WTC11 (cell line): ENCODE results near the gene ZCCHC7. TPM values are rescaled to one million over a fixed set of nuclear protein-coding genes. Genes with fewer than 3 reads are reported as not detected.

Source experiments
- ATAC-seq: fragments of 200-7000 bp; cut with Tn5 transposase; 2 replicates; pipeline ENCODE4 v1.10.0; 2021; ENCODE audit warnings: mild to moderate bottlenecking, moderate library complexity
- CTCF ChIA-PET: fragments of 300-600 bp; sonication (Branson Sonifier 250); formaldehyde crosslinking; loops from one replicate; lab custom pipeline; 2021; ENCODE audit warnings: antibody characterized with exemption; lab: Charles Lee
- POLR2A ChIA-PET: fragments of 350-600 bp; sonication (Branson Sonifier 250); formaldehyde crosslinking; loops from one replicate; lab custom pipeline; 2021; ENCODE audit warnings: antibody characterized with exemption; lab: Charles Lee
- DNase-seq: peaks from one replicate; pipeline ENCODE4 v3.0.0; 2021; ENCODE audit warnings: low spot score
- H3K27ac Mint-ChIP-seq: 2 replicates; pipeline ENCODE4 v1.8.0; 2021; ENCODE audit warnings: mixed read lengths
- H3K27me3 Mint-ChIP-seq: 2 replicates; pipeline ENCODE4 v1.8.0; 2021; ENCODE audit warnings: low read depth, mild to moderate bottlenecking, moderate library complexity, mixed read lengths
- H3K36me3 Mint-ChIP-seq: 2 replicates; pipeline ENCODE4 v1.8.0; 2021; ENCODE audit warnings: mixed read lengths
- H3K4me1 Mint-ChIP-seq: 2 replicates; pipeline ENCODE4 v1.8.0; 2022; ENCODE audit warnings: mixed read lengths
- H3K4me3 Mint-ChIP-seq: 2 replicates; pipeline ENCODE4 v1.8.0; 2021; ENCODE audit warnings: mild to moderate bottlenecking, moderate library complexity, mixed read lengths
- H3K9me3 Mint-ChIP-seq: 2 replicates; pipeline ENCODE4 v1.8.0; 2021; ENCODE audit warnings: mixed read lengths
- CREB1 ChIP-seq: sonication (generic); formaldehyde crosslinking; IDR thresholded peaks from 2 replicates; pipeline ENCODE4 v1.8.0; 2023; ENCODE audit warnings: mild to moderate bottlenecking, missing genetic modification reagents
- ETV6 ChIP-seq: sonication (generic); formaldehyde crosslinking; IDR thresholded peaks from 2 replicates; pipeline ENCODE4 v1.8.1; 2022; ENCODE audit warnings: mild to moderate bottlenecking, missing genetic modification reagents
- PRRX2 ChIP-seq: fragments of 250-450 bp; sonication (Bioruptor Pico); IDR thresholded peaks from 2 replicates; pipeline ENCODE4 v1.8.0; 2021; ENCODE audit warnings: mild to moderate bottlenecking
- RELA ChIP-seq: sonication (generic); formaldehyde crosslinking; IDR thresholded peaks from 2 replicates; pipeline ENCODE4 v1.8.1; 2022; ENCODE audit warnings: missing genetic modification reagents, mild to moderate bottlenecking, borderline replicate concordance
- SMAD3 ChIP-seq: sonication (generic); formaldehyde crosslinking; IDR thresholded peaks from 2 replicates; pipeline ENCODE4 v1.8.0; 2022; ENCODE audit warnings: missing genetic modification reagents, mild to moderate bottlenecking, borderline replicate concordance
- TEAD1 ChIP-seq: sonication (generic); formaldehyde crosslinking; IDR thresholded peaks from 2 replicates; pipeline ENCODE4 v1.8.0; 2022; ENCODE audit warnings: mild to moderate bottlenecking, missing genetic modification reagents
- TP53 ChIP-seq: sonication (generic); formaldehyde crosslinking; IDR thresholded peaks from 2 replicates; pipeline ENCODE4 v1.8.1; 2023; ENCODE audit warnings: mild to moderate bottlenecking, missing genetic modification reagents
- ZNF423 ChIP-seq: fragments of 250-450 bp; sonication (Bioruptor Pico); IDR thresholded peaks from 2 replicates; pipeline ENCODE4 v2.1.2; 2022; ENCODE audit warnings: mild to moderate bottlenecking, moderate library complexity
- total RNA-seq: library from RNA; stranded (reverse); gene quantifications from 3 replicates; pipeline ENCODE4 v1.2.3, GENCODE V29; 2021
- TF ChIP-seq, protein P1 (sequence below): fragments of 250-450 bp; sonication (Bioruptor Pico); IDR thresholded peaks from 2 replicates; pipeline ENCODE4 v1.8.0; 2021; ENCODE audit warnings: mild to moderate bottlenecking
- TF ChIP-seq, protein P2 (sequence below): sonication (generic); formaldehyde crosslinking; IDR thresholded peaks from 2 replicates; pipeline ENCODE4 v1.8.1; 2023; ENCODE audit warnings: mild to moderate bottlenecking, missing genetic modification reagents, moderate library complexity
- TF ChIP-seq, protein P3 (sequence below): sonication (generic); formaldehyde crosslinking; IDR thresholded peaks from 2 replicates; pipeline ENCODE4 v1.8.1; 2023; ENCODE audit warnings: mild to moderate bottlenecking, missing genetic modification reagents, borderline replicate concordance
- TF ChIP-seq, protein P4 (sequence below): sonication (generic); formaldehyde crosslinking; IDR thresholded peaks from 2 replicates; pipeline ENCODE4 v1.8.1; 2023; ENCODE audit warnings: mild to moderate bottlenecking, missing genetic modification reagents, moderate library complexity
- TF ChIP-seq, protein P5 (sequence below): fragments of 250-450 bp; sonication (Bioruptor Pico); IDR thresholded peaks from 2 replicates; pipeline ENCODE4 v1.9.0; 2021; ENCODE audit warnings: mild to moderate bottlenecking
- TF ChIP-seq, protein P6 (sequence below): sonication (generic); formaldehyde crosslinking; IDR thresholded peaks from 2 replicates; pipeline ENCODE4 v1.8.1; 2022; ENCODE audit warnings: mild to moderate bottlenecking, missing genetic modification reagents, moderate library complexity, borderline replicate concordance
- TF ChIP-seq, protein P7 (sequence below): fragments of 250-450 bp; sonication (Bioruptor Pico); IDR thresholded peaks from 2 replicates; pipeline ENCODE4 v1.9.0; 2021; ENCODE audit warnings: mild to moderate bottlenecking
- TF ChIP-seq, protein P8 (sequence below): sonication (generic); formaldehyde crosslinking; IDR thresholded peaks from 2 replicates; pipeline ENCODE4 v1.8.1; 2022; ENCODE audit warnings: missing genetic modification reagents, borderline replicate concordance
- TF ChIP-seq, protein P9 (sequence below): sonication (generic); formaldehyde crosslinking; IDR thresholded peaks from 2 replicates; pipeline ENCODE4 v1.8.0; 2022; ENCODE audit warnings: mild to moderate bottlenecking, missing genetic modification reagents

The ZCCHC7 gene
- total RNA-seq, 1 experiment from 2014 or later, result 30.1 TPM

DNA sequence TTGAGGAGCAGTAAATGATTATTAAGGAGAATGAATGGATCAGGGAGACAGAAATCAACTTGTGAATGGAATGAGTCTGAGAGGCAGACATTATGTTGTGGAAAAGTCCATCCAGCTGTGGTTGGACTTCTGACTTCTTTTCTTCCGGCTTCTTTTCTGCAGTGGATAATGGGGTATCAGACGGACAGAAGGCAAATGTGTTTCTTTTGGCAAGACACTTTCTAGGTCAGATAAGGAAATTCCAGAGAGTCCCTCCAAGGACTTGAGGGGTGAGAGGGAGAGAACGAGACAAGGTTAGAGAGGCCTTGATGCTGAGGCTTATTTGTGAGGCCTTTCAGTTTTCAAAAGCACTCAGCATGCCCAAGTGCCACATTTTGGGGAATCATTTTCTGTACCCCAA, 285.0 kb downstream of the ZCCHC7 start:
- CTCF ChIA-PET, result interaction anchor here (0.6 to 1.9 kb wide), 2 partner anchors 35 to 410 kb away, joined by 3 to 6 read pairs; no protein-coding TSS in a partner anchor
- no peaks in the 10 kb centered on the region for H3K9me3 Mint-ChIP-seq

More for the DNA sequence above, 285.0 kb downstream of the ZCCHC7 start:
- ATAC-seq (no peak), DNase-seq (no peak)
- TF ChIP-seq PRRX2 (CRISPR knock-in tag) (no peak), CREB1 (no peak), ETV6 (CRISPR knock-in tag) (no peak), ZNF423 (no peak), TP53 (CRISPR knock-in tag) (no peak), TEAD1 (CRISPR knock-in tag) (no peak), SMAD3 (no peak), RELA (CRISPR knock-in tag) (no peak)
- TF ChIP-seq, protein P1, sequence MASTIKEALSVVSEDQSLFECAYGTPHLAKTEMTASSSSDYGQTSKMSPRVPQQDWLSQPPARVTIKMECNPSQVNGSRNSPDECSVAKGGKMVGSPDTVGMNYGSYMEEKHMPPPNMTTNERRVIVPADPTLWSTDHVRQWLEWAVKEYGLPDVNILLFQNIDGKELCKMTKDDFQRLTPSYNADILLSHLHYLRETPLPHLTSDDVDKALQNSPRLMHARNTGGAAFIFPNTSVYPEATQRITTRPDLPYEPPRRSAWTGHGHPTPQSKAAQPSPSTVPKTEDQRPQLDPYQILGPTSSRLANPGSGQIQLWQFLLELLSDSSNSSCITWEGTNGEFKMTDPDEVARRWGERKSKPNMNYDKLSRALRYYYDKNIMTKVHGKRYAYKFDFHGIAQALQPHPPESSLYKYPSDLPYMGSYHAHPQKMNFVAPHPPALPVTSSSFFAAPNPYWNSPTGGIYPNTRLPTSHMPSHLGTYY (CRISPR knock-in tag), result no peak
- TF ChIP-seq, protein P2, sequence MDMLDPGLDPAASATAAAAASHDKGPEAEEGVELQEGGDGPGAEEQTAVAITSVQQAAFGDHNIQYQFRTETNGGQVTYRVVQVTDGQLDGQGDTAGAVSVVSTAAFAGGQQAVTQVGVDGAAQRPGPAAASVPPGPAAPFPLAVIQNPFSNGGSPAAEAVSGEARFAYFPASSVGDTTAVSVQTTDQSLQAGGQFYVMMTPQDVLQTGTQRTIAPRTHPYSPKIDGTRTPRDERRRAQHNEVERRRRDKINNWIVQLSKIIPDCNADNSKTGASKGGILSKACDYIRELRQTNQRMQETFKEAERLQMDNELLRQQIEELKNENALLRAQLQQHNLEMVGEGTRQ, result no peak
- TF ChIP-seq, protein P3, sequence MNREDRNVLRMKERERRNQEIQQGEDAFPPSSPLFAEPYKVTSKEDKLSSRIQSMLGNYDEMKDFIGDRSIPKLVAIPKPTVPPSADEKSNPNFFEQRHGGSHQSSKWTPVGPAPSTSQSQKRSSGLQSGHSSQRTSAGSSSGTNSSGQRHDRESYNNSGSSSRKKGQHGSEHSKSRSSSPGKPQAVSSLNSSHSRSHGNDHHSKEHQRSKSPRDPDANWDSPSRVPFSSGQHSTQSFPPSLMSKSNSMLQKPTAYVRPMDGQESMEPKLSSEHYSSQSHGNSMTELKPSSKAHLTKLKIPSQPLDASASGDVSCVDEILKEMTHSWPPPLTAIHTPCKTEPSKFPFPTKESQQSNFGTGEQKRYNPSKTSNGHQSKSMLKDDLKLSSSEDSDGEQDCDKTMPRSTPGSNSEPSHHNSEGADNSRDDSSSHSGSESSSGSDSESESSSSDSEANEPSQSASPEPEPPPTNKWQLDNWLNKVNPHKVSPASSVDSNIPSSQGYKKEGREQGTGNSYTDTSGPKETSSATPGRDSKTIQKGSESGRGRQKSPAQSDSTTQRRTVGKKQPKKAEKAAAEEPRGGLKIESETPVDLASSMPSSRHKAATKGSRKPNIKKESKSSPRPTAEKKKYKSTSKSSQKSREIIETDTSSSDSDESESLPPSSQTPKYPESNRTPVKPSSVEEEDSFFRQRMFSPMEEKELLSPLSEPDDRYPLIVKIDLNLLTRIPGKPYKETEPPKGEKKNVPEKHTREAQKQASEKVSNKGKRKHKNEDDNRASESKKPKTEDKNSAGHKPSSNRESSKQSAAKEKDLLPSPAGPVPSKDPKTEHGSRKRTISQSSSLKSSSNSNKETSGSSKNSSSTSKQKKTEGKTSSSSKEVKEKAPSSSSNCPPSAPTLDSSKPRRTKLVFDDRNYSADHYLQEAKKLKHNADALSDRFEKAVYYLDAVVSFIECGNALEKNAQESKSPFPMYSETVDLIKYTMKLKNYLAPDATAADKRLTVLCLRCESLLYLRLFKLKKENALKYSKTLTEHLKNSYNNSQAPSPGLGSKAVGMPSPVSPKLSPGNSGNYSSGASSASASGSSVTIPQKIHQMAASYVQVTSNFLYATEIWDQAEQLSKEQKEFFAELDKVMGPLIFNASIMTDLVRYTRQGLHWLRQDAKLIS (CRISPR knock-in tag), result no peak
- TF ChIP-seq, protein P4, sequence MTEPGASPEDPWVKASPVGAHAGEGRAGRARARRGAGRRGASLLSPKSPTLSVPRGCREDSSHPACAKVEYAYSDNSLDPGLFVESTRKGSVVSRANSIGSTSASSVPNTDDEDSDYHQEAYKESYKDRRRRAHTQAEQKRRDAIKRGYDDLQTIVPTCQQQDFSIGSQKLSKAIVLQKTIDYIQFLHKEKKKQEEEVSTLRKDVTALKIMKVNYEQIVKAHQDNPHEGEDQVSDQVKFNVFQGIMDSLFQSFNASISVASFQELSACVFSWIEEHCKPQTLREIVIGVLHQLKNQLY (CRISPR knock-in tag), result no peak
- TF ChIP-seq, protein P5, sequence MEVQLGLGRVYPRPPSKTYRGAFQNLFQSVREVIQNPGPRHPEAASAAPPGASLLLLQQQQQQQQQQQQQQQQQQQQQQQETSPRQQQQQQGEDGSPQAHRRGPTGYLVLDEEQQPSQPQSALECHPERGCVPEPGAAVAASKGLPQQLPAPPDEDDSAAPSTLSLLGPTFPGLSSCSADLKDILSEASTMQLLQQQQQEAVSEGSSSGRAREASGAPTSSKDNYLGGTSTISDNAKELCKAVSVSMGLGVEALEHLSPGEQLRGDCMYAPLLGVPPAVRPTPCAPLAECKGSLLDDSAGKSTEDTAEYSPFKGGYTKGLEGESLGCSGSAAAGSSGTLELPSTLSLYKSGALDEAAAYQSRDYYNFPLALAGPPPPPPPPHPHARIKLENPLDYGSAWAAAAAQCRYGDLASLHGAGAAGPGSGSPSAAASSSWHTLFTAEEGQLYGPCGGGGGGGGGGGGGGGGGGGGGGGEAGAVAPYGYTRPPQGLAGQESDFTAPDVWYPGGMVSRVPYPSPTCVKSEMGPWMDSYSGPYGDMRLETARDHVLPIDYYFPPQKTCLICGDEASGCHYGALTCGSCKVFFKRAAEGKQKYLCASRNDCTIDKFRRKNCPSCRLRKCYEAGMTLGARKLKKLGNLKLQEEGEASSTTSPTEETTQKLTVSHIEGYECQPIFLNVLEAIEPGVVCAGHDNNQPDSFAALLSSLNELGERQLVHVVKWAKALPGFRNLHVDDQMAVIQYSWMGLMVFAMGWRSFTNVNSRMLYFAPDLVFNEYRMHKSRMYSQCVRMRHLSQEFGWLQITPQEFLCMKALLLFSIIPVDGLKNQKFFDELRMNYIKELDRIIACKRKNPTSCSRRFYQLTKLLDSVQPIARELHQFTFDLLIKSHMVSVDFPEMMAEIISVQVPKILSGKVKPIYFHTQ (CRISPR knock-in tag), result no peak
- TF ChIP-seq, protein P6, sequence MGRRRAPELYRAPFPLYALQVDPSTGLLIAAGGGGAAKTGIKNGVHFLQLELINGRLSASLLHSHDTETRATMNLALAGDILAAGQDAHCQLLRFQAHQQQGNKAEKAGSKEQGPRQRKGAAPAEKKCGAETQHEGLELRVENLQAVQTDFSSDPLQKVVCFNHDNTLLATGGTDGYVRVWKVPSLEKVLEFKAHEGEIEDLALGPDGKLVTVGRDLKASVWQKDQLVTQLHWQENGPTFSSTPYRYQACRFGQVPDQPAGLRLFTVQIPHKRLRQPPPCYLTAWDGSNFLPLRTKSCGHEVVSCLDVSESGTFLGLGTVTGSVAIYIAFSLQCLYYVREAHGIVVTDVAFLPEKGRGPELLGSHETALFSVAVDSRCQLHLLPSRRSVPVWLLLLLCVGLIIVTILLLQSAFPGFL (CRISPR knock-in tag), result no peak
- TF ChIP-seq, protein P7, sequence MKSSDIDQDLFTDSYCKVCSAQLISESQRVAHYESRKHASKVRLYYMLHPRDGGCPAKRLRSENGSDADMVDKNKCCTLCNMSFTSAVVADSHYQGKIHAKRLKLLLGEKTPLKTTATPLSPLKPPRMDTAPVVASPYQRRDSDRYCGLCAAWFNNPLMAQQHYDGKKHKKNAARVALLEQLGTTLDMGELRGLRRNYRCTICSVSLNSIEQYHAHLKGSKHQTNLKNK (CRISPR knock-in tag), result no peak
- TF ChIP-seq, protein P8, sequence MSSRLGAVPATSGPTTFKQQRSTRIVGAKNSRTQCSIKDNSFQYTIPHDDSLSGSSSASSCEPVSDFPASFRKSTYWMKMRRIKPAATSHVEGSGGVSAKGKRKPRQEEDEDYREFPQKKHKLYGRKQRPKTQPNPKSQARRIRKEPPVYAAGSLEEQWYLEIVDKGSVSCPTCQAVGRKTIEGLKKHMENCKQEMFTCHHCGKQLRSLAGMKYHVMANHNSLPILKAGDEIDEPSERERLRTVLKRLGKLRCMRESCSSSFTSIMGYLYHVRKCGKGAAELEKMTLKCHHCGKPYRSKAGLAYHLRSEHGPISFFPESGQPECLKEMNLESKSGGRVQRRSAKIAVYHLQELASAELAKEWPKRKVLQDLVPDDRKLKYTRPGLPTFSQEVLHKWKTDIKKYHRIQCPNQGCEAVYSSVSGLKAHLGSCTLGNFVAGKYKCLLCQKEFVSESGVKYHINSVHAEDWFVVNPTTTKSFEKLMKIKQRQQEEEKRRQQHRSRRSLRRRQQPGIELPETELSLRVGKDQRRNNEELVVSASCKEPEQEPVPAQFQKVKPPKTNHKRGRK (CRISPR knock-in tag), result no peak
- TF ChIP-seq, protein P9, sequence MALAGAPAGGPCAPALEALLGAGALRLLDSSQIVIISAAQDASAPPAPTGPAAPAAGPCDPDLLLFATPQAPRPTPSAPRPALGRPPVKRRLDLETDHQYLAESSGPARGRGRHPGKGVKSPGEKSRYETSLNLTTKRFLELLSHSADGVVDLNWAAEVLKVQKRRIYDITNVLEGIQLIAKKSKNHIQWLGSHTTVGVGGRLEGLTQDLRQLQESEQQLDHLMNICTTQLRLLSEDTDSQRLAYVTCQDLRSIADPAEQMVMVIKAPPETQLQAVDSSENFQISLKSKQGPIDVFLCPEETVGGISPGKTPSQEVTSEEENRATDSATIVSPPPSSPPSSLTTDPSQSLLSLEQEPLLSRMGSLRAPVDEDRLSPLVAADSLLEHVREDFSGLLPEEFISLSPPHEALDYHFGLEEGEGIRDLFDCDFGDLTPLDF (CRISPR knock-in tag), result no peak
- Mint-ChIP-seq H3K36me3 (no peaks in the 10 kb centered on the region), H3K4me3 (no peak overlapping the region), H3K27ac (no peak overlapping the region), H3K4me1 (peaks cover 8% of the 10 kb centered on the region; the same call in 1 of the 2 replicates), H3K27me3 (no peaks in the 10 kb centered on the region)
- POLR2A ChIA-PET, result no interaction called here
